CD4-positive, alpha-beta T cell treated with Interleukin-10 for 1 hour (primary cell): Measurements from ENCODE around the gene JAG1.
"Not testable (repeated sequence)": the region's sequence is repeated elsewhere in the genome, so short reads cannot be mapped to it uniquely, and the experiment has no call there.

Source experiments
- DNase-seq: peaks from one replicate; pipeline ENCODE4 v3.0.0-alpha.2; 2020

Gene JAG1

GRCh38 chr20:10605547-10606195, 68.1 kb downstream of the JAG1 start:
- no peak for DNase-seq

GRCh38 chr20:10604865-10605440, 68.8 kb downstream of the JAG1 start:
- DNase-seq = no peak

DNA sequence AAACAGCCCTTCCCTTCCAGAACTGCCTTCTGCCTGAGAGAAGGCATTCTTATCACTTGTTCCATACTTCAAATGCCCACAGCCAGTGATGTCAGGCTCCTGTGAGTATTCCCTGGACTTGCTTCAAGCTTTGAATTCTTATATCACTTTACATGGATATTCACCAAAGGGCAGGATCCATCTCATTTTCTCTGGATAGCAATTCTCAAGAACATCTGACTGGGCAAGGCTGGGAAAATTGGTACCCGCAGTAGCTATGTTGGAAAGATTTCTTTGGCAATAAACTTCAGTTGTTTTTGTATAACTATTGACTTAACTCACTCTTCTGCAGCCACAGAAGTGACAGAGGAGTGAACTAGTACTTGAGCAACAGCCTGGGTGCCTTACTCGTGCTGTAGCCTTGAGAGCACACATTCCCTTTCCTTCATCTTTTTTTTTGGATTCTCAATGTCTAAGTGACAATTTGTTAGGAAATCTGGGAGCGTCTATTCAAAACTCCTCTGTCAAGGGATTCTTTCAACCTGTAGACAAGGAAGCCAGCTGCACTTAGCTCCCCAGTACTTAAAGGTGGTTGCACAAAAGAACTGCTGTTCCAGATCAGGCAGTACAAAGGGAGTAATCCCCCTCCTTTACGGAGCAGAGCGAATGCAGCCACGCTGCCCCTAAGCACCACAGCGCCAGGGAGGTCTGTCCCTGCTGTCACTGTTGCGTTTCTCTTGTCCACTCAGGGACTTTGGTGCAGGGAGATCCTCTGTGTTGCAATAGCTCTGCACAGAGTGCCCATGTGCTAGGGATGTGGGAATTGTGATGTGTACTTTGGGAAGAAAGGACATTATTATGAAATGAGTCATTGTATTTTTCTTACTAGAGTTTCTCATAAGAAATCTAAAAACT, 69.6 kb downstream of the JAG1 start:
- DNase-seq = no peak

- DNase-seq = no peak
Measured at GRCh38 chr20:10603378-10603777, 70.4 kb downstream of the JAG1 start.

DNA sequence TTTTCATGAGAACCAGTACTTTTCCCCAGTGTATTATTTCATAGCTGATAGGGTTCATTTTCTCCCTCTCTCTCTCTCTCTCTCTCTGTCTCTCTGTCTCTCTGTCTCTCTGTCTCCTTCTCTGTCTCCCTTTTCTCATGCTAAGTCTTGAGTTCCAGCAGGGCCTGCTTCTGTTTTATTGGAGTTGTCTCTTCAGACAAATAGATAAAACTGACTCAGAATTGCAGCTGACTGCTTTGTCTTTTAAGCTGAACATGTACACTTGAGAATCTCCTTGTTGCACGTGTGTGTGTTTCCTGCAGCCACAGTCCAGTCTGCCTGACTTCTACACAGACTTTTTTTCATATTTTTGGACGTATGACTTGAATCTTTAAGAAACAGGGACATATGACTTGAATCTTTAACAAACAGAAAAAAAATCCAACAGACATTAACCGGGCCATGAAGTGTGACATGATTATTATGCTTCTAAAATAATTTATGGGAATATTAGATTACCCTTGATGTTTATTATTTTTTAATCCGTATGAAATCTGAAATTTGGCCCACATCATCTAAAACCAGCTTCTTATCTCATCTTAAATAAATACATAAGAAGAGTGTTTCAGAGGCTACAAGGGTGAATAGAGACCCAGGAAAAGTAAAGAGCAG, 71.5 kb downstream of the JAG1 start:
- no peak for DNase-seq

DNA sequence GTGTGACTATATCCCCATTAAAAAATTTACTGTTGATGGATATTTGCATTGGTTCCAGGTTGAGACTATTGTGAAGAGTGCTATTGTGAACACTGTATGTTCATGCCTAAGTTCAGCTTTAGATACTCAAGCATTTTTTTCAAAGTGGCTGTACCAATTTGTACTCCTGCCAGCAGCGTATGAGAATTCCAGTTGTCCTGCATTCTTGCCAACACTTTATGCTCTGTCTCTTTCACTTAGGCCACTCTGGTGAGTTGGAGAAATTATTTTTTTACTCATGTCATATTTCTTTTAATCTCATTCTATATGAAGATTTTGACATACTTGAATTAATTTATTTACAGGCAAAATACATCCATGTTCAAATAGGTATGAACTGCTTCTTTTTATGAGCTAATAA, 76.2 kb downstream of the JAG1 start:
- no peak for DNase-seq

GRCh38 chr20:10596710-10597121, 77.1 kb downstream of the JAG1 start:
- no peak for DNase-seq

GRCh38 chr20:10595985-10596384, 77.8 kb downstream of the JAG1 start:
- no peak for DNase-seq

GRCh38 chr20:10595266-10595665, 78.5 kb downstream of the JAG1 start:
- no peak for DNase-seq

DNA sequence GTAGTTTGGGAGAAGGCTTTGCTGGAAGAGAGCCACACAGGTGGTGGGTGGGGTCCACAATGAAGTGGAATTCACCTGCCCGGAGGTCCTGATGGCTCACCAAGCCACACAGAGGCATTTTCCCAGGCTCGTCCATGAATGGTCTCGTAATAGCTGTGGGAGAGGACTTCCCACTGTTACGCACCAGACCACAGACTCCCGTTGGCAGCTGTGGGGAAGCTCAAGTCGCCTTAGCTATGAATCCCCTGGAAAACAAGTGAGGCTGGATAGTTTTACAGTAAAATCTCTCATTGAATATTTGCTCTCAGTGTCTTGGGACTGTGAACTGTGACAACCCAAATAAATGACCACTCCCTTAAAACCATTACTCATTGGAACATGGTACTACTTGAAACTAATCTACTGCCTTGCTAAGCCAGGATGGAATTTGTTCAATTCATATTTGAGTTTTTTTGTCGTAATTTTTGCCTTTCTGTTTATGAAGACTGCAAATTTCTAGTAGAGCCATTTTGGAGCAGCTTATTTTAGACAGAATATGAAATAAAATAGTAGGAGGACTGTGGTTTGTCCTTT, 79.4 kb downstream of the JAG1 start:
- no peak for DNase-seq

DNA sequence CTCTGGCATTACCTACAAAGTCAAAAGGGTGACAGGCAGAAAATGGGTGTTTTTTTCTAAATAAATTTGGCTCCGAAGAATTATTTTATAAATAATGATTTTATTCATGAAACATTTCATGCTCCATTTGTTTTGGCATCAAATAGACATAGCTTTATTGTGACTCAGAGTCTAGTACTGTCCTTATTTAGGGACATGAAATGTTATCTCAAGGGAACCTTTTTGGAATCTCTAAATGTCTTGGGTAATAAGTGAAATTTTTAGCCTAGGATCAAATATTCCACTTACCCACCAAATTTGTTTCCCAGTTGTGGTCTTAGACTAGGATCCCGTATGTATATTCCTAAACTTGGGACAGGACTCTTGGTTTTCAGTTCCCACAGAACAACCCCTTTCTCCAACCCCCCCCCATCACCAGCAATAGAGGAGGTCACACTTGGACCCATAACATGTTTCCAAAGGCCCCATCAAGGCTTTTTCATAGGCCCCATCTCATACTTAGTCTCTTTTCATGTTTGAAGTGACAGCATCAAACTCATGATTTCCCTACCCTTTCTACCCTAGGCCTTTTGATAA, 81.8 kb downstream of the JAG1 start:
- DNase-seq = no peak

DNA sequence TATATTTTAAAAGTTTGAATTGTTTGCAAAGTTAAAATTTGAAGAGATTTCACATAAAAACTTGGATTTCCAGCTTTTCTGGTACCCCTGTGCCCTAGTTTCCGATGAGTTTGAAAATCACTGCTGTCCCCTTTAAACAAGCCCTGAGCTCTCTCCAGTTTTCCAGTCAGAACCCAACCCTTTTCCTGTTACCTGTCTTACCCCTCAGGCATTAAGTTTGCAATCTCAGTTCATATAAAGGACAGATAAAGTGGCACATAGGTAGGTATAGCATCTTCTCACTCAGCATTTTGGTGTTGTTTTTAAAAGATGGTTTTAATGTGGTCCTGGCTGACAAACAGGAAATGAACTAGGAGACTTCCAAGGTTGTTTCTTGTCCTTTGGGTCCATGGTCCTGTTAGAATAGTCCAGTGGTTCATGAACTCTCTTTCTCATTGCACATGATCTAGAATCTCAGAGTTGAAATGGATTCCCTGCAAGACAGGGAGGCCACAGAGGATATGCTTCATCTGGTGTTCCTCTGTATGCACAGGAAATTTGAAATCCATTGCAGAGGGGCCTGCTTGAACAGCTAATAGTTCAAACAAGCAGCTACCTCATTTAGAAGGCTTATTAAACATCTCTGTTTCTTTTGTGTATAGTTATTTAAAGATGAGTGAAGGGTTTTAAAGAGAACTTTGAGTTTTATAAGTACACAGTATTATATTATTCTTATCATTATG, 82.7 kb downstream of the JAG1 start:
- no peak for DNase-seq

DNA sequence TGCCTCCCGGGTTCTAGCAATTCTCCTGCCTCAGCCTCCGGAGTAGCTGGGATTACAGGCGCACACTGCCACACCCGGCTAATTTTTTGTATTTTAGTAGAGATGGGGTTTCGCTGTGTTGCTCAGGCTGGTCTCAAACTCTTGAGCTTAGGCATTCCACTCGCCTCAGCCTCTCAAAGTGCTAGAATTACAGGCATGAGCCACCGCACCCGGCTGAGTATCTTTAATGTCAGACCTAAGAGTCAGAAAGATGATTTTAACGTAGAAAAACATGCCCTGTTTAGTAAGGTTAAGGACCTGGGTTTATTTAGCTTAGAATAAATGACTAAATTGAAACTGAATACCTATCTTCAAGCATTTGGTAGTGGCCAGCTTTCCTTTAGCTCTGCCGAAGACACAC, 83.4 kb downstream of the JAG1 start:
- not testable (repeated sequence) for DNase-seq
